Sigmoid colon (tissue), 4 donors: Measurements from ENCODE around the gene MEI1.

Experiments
- POLR2A ChIP-seq, 2 donors: fragments of 450-650 bp; IDR thresholded peaks; one replicate each; pipeline ENCODE4 v1.6.1; 2016; ENCODE audit warnings: antibody characterized with exemption in 2 of 2, mild to moderate bottlenecking in 2 of 2, moderate library complexity in 2 of 2
- POLR2AphosphoS5 ChIP-seq, 4 donors: sonication (generic); formaldehyde crosslinking; IDR thresholded peaks; one replicate each; pipeline ENCODE4 v1.6.1; 2017; ENCODE audit warnings: antibody characterized with exemption in 4 of 4
- TF ChIP-seq, protein P1 (sequence below), 4 experiments: fragments of 450-650 bp in 3 of 4; fragments of 200-600 bp in 1 of 4; IDR thresholded peaks; one replicate each; pipeline ENCODE4 v1.5.1; 2016 to 2019; ENCODE audit warnings: antibody characterized with exemption in 4 of 4, mild to moderate bottlenecking in 3 of 4, moderate library complexity in 2 of 4

DNA sequence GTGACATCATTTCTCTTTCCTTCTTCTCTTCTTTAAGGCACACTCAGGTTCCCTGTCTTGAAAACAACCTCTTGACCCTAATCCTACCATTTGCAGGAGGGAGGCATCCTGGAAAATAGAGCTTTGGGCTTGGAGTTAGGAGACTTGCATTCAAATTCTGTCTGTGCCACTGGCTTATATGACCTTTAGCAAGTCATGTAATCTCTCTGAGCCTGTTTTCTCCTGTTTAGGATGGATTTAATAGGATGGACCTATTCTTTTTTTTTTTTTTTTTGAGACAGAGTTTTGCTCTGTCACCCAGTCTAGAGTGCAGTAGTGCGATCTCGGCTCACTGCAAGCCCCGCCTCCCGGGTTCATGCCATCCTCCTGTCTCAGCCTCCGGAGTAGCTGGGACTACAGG is 76.0 kb downstream of the MEI1 start:
- TF ChIP-seq, protein P1, sequence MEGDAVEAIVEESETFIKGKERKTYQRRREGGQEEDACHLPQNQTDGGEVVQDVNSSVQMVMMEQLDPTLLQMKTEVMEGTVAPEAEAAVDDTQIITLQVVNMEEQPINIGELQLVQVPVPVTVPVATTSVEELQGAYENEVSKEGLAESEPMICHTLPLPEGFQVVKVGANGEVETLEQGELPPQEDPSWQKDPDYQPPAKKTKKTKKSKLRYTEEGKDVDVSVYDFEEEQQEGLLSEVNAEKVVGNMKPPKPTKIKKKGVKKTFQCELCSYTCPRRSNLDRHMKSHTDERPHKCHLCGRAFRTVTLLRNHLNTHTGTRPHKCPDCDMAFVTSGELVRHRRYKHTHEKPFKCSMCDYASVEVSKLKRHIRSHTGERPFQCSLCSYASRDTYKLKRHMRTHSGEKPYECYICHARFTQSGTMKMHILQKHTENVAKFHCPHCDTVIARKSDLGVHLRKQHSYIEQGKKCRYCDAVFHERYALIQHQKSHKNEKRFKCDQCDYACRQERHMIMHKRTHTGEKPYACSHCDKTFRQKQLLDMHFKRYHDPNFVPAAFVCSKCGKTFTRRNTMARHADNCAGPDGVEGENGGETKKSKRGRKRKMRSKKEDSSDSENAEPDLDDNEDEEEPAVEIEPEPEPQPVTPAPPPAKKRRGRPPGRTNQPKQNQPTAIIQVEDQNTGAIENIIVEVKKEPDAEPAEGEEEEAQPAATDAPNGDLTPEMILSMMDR (IDR thresholded peaks at IDR 0.05), result no peak
- no peak for TF ChIP-seq POLR2A (IDR thresholded peaks at IDR 0.05)
- TF ChIP-seq POLR2AphosphoS5 (IDR thresholded peaks at IDR 0.05), result no peak
